Spinal cord (tissue), 10 donors: Measurements from ENCODE around the gene PACS1. TPM values are rescaled to one million over a fixed set of nuclear protein-coding genes. Genes with fewer than 3 reads are reported as not detected.

Source experiments
- DNase-seq, 6 donors: peaks; one replicate each; pipeline versions ENCODE4 v3.0.0 to v3.0.0-alpha.2; 2013 to 2015; ENCODE audit warnings: low spot score in 6 of 6, low read depth in 4 of 6
- H3K27ac ChIP-seq: one replicate; pipeline ENCODE4 v1.5.1; 2013; ENCODE audit warnings: low read depth, low read length, control low read depth
- H3K27me3 ChIP-seq: one replicate; pipeline ENCODE4 v1.6.1; 2013; ENCODE audit warnings: low read length; ENCODE audit not compliant: control insufficient read depth, insufficient read depth
- H3K36me3 ChIP-seq: one replicate; pipeline ENCODE4 v1.6.1; 2013; ENCODE audit warnings: low read length; ENCODE audit not compliant: control insufficient read depth, insufficient read depth
- H3K4me1 ChIP-seq: one replicate; pipeline ENCODE4 v1.6.1; 2013; ENCODE audit warnings: low read length; ENCODE audit not compliant: control insufficient read depth, insufficient read depth
- H3K4me3 ChIP-seq: one replicate; pipeline ENCODE4 v1.5.1; 2013; ENCODE audit warnings: low read depth, low read length, control low read depth
- H3K9me3 ChIP-seq: one replicate; pipeline ENCODE4 v1.6.1; 2013; ENCODE audit warnings: low read length; ENCODE audit not compliant: control insufficient read depth, insufficient read depth
- WGBS: methylation state at CpG from one replicate; pipeline ENCODE4 v1.1.5; 2013; ENCODE audit warnings: missing lambda C conversion rate; ENCODE audit not compliant: insufficient coverage; 5-methylcytosine and 5-hydroxymethylcytosine counted together
- polyA plus RNA-seq, 2 donors: library from polyadenylated mRNA; unstranded; fragments of 120-200 nt; gene quantifications; one replicate each; pipeline ENCODE4 v1.2.1, GENCODE V29; 2013; ENCODE audit not compliant: insufficient read length in 2 of 2
- total RNA-seq, 2 donors: library from RNA; depleted of rRNA in 1 of 2; stranded (reverse); fragments of 120-200 nt in 1 of 2; fragments of >200 nt in 1 of 2; gene quantifications; one replicate each; pipeline versions ENCODE4 v1.2.3 to v1.2.4, GENCODE V29; 2013 to 2014
- donor health status: healthy.

PACS1 gene
- total and polyA plus RNA-seq, 4 donors, result 29.9 to 114 (median 72.1) TPM

DNA sequence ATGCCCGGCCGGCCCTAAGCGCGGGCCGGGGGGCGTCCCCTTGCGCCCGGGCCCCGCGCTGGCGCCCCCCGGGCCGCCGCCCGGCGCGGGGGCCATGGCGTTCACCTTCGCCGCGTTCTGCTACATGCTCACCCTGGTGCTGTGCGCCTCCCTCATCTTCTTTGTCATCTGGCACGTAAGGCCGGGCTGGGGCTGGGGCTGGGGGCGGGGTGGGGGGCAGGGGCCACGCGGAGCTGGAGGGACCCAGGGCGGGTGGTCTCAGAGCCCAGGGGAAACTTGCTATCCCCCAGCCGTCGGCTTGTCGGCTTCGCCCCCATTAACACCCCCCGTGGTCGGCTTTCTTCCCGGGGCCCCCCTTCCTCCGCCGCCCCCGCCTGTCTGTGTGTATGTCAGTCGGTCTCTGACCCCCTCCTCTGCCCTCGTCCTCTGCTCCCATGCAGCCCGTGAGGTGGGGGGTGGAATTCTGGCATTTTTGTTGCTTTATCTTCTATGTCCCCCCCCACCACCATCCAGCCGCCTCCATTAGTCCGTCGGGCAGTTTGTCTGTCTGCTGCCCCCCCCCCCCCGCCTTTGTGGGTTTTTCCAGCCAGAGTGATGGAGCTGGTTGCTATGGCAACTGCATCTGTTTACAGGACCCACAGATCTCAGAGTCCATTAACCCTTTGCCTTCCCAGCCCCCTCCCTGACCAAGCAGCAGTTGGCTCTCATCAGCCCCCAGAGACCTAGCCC is 208.5 kb downstream of the PACS1 start:
- DNase-seq, result peak in 2 of 6 donors; percentile 79 to 84
- WGBS, result under 1% methylated on average over 24 of the region's 45 CpGs

DNA sequence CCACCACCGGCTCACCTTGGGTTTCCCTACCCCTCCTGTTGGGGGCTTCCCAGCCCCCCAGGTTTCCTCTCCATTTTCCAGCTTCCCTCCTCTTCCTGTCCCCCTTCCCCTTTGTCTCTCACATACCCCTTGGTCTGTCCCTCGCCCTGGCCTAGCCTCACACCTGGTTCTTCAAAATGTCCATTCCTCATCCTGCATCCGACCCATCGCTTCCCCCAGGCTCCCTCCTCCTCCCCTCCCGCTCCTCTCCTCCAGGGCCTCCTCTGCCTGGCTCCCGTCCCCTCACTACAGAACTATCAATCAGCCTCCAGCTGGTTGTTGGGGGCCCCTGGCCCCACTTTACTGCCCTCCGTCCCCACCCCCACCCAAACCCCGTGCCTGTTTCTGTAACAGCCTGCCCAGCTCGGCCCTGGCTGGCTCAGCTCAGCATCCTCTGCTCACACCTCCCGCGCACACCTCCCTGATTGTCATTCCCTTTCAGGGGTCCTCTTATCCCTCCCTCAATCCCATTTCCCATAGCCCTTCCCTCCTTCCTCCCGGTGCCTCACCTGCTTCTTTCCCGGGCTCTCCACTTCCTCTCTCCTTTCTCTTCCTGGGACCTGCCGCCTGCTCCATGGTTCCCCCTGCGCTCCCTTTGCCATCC is 209.1 kb downstream of the PACS1 start:
- Histone ChIP-seq H3K36me3 (peaks cover 61% of the 10 kb centered on the region), H3K27ac (no peak overlapping the region), H3K27me3 (no peaks in the 10 kb centered on the region), H3K4me3 (peak overlapping the region; percentile 45), H3K4me1 (peaks cover 64% of the 10 kb centered on the region), H3K9me3 (no peaks in the 10 kb centered on the region)
- 16% methylated on average over 15 of the region's 15 CpGs for WGBS
- DNase-seq, result peak in 1 of 6 donors; percentile 56

More for the DNA sequence above, 208.5 kb downstream of the PACS1 start:
- Histone ChIP-seq H3K27ac (no peak overlapping the region), H3K9me3 (no peaks in the 10 kb centered on the region), H3K4me3 (peak overlapping the region; percentile 45), H3K4me1 (peaks cover 59% of the 10 kb centered on the region), H3K36me3 (peaks cover 59% of the 10 kb centered on the region), H3K27me3 (no peaks in the 10 kb centered on the region)

DNA sequence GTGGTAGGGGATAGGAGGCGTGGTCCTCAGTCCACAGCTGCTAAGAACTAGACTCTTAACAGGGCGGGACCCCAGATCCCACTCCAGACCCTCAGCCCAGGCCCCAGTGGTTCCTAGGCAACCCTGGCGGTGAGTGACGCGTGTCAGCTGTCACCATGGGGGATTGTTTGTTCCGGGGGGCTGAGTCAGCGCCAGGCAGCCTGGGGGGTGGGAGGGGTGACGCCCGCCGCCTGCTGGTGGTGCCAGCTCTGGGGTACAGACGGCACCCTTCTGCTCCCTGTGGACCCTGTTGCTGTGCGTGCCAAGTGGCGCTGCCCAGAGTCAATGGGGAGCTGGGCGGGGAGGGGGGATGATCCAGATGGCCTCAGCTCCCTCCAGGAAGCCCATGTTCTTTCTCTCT is 210.4 kb downstream of the PACS1 start:
- peak in 2 of 6 donors; percentile 58 to 90 for DNase-seq
- WGBS, result 20% methylated on average over 13 of the region's 14 CpGs
- no peak overlapping the region for H3K27ac ChIP-seq
- no peaks in the 10 kb centered on the region for H3K27me3 ChIP-seq
- H3K36me3 ChIP-seq, result peaks cover 61% of the 10 kb centered on the region
- H3K9me3 ChIP-seq, result no peaks in the 10 kb centered on the region
- peaks cover 64% of the 10 kb centered on the region for H3K4me1 ChIP-seq
- H3K4me3 ChIP-seq, result peak overlapping the region; percentile 9

DNA sequence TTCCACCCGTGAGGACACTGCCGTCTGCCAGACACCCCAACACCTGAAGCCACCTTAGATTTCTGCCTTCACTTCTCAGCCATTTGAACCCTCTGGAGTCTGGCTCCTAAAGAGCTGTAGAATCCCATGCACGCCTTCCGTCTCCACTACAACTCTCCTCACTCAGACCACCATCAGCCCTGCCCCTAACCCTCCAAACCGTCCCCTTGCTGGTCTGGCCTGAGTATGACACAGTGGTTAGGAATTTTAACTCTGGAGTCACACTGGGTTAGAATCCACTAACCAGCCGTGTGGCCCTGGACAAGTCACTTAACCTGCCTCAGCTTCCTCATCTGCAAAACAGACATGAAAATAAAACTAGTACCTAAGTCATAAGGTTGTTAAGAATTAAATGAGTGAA is 210.9 kb downstream of the PACS1 start:
- 62% methylated on average over 5 of the region's 6 CpGs for WGBS
- Histone ChIP-seq H3K36me3 (peaks cover 61% of the 10 kb centered on the region), H3K4me1 (peaks cover 64% of the 10 kb centered on the region), H3K27ac (no peak overlapping the region), H3K27me3 (no peaks in the 10 kb centered on the region), H3K4me3 (no peak overlapping the region), H3K9me3 (no peaks in the 10 kb centered on the region)
- DNase-seq, result no peak

DNA sequence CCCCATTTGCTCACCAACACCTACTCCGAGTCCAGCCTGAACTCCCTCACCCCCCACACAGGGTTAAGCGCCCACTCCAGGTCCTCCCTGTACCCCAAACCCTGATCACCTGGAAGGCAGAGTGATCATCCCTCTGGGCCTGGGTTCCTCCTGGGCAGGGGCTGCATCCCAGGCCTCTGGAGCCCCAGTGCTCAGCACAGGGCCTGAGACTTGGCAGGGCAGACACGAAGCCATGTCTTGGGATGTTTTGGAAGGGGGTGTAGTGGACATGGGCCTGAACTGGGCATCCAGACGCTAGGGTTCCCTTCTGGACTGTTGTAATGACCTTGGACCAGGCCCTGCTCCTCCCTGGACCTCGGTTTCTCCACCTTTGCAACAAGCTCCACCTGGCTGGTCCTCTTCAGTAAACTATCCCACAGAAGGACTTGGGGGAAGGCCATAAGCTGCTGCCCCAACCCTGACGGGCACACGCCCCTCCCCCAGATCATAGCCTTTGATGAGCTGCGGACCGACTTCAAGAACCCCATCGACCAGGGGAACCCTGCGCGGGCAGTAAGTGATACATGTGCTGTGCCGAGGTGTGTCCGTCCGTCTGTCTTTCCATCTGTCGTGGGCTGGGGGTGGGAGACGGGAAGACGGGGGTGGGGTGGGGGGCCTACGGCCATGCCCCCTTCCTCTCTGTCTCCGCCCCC is 211.8 kb downstream of the PACS1 start:
- no peak for DNase-seq
- H3K4me1 ChIP-seq, result peaks cover 67% of the 10 kb centered on the region
- no peaks in the 10 kb centered on the region for H3K27me3 ChIP-seq
- peaks cover 60% of the 10 kb centered on the region for H3K36me3 ChIP-seq
- peak overlapping the region; percentile 2 for H3K4me3 ChIP-seq
- WGBS, result 43% methylated on average over 6 of the region's 20 CpGs
- H3K27ac ChIP-seq, result peak overlapping the region; percentile 69
- no peaks in the 10 kb centered on the region for H3K9me3 ChIP-seq

DNA sequence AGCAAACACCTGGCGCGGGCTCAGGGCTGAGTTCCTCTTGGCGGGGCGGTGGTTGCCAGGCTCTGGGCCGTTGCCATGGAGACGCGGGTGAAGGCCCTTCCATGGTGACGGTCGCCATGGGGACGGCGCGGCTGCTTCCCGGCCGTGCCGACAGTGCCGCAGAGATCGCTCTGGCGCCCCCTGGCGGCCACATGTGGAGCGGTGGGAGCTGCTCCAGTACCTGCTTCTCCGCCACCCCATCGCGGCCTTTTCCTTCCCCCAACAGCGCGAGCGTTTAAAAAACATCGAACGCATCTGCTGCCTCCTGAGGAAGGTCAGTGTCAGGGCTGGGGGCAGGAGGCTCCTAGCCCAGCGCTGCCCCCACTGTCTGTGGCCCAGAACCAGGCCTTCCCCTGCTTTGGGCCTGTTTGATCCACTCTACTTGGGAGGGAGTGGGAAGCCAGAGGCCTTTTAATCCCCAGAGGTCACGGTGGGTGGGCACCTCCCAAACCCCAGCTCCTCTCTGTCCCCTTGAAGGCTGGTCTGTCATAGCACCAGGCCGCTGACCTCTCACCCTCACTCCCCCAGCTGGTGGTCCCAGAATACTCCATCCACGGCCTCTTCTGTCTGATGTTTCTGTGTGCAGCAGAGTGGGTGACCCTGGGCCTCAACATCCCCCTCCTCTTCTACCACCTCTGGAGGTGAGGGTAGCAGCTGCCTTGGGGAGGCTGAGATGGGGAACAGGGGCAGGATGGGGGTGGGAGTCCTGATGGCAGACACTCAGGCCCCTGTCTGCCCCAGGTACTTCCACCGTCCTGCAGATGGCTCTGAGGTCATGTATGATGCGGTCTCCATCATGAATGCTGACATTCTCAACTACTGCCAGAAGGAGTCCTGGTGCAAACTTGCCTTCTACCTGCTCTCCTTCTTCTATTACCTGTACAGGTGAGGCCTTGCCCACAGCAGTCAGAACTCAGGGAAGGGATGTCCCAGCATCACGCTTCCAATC is 212.7 kb downstream of the PACS1 start:
- H3K4me1 ChIP-seq, result peaks cover 68% of the 10 kb centered on the region
- WGBS, result 7% methylated on average over 30 of the region's 35 CpGs
- no peaks in the 10 kb centered on the region for H3K27me3 ChIP-seq
- H3K9me3 ChIP-seq, result no peaks in the 10 kb centered on the region
- peak overlapping the region; percentile 18 for H3K4me3 ChIP-seq
- DNase-seq, result peak; percentile 83 to 99 (median 96)
- peaks cover 62% of the 10 kb centered on the region for H3K36me3 ChIP-seq
- peak overlapping the region; percentile 64 for H3K27ac ChIP-seq

DNA sequence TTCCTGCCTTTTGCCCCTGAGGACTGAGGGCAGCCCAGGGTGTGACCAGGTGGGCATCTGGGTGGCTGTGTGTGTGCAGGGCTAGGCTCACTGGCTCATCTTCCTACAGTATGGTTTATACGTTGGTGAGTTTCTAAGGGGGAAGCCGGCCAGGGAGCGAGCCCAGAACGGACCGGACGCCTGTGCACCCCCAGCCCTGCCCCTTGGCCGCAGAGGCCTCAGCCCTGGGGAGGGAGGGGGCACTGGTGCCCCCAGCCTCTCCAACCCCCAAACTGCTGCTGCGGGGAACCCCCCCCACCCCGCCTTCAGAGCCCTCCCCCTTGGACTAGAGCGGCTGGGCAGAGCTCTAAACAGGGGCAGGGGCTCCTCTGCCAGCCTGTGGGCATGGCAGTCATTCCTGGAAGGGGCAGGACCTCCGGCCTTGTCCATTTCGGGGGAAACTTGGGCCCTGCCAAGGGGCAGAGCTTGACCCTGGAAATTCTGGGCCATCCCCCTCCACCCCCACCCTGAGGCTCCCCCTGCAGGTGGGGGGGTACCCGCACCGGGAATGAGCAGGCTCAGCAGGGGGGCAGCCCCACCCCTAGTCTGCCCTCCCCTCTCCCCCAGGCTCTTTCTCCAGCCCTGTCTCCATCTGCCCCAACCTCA is 213.5 kb downstream of the PACS1 start:
- no peak overlapping the region for H3K4me3 ChIP-seq
- peaks cover 62% of the 10 kb centered on the region for H3K36me3 ChIP-seq
- peaks cover 74% of the 10 kb centered on the region for H3K4me1 ChIP-seq

DNA sequence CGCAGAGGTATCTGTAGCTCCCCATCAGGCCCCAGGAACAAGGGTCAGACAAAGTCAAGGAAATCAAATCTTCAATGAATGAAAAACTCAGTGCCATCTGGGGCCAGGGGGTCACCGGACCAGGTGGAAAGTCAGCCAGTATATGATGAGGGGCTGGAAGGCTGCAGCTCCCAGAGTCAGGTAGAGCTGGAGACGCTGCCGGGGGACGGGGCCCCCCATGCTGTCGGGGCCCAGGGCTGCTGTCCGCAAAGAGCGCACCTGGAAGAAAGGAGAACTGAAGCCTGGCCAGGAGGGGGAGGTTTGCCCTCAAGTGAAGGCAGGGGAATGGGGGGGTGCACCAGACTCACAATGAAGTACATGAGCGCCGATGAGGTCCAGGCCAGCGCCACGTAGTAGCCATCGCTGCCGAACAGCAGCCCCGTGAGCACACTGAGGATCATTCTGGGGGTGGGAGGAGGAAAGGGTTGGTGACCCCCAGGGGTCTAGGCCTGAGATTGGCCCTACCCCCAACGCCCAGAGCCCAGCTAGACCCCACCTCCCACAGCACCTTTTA is 214.5 kb downstream of the PACS1 start:
- 96% methylated on average over 11 of the region's 16 CpGs for WGBS
- Histone ChIP-seq H3K36me3 (peaks cover 62% of the 10 kb centered on the region), H3K9me3 (no peaks in the 10 kb centered on the region), H3K4me3 (no peak overlapping the region), H3K27ac (no peak overlapping the region), H3K27me3 (no peaks in the 10 kb centered on the region), H3K4me1 (peaks cover 69% of the 10 kb centered on the region)
- DNase-seq, result no peak

More for the DNA sequence above, 213.5 kb downstream of the PACS1 start:
- Histone ChIP-seq H3K27me3 (no peaks in the 10 kb centered on the region), H3K27ac (no peak overlapping the region), H3K9me3 (no peaks in the 10 kb centered on the region)
- no peak for DNase-seq
- 88% methylated on average over 7 of the region's 14 CpGs for WGBS
